HG02884 (cell line): Measurements from ENCODE around the gene ISM1.

Source experiments
- ATAC-seq: cut with Tn5 transposase; IDR thresholded peaks from one replicate; pipeline ENCODE4 v1.9.1; 2021; ENCODE audit warnings: mild to moderate bottlenecking, moderate library complexity; ENCODE audit not compliant: unreplicated experiment

The ISM1 gene

GRCh38 chr20:13278812-13279570 lies 57.9 kb downstream of the ISM1 start:
- ATAC-seq = no peak

- no peak for ATAC-seq
These were observed 59.7 kb downstream of the ISM1 start for GRCh38 chr20:13280609-13281324.

GRCh38 chr20:13283869-13284829 lies 63.1 kb downstream of the ISM1 start:
- no peak for ATAC-seq

- no peak for ATAC-seq
These were observed 63.8 kb downstream of the ISM1 start for GRCh38 chr20:13284830-13285229.

GRCh38 chr20:13285408-13285807 lies 64.3 kb downstream of the ISM1 start:
- ATAC-seq = no peak

- no peak for ATAC-seq
These were observed 65.0 kb downstream of the ISM1 start for GRCh38 chr20:13286052-13286451.

- no peak for ATAC-seq
These were observed 65.5 kb downstream of the ISM1 start for GRCh38 chr20:13286607-13287006.

- ATAC-seq = no peak
These were observed 67.3 kb downstream of the ISM1 start for GRCh38 chr20:13288357-13288756.

GRCh38 chr20:13289031-13289430 lies 68.0 kb downstream of the ISM1 start:
- ATAC-seq = no peak

- no peak for ATAC-seq
These were observed 69.7 kb downstream of the ISM1 start for GRCh38 chr20:13290724-13291123.

- no peak for ATAC-seq
These were observed 70.1 kb downstream of the ISM1 start for GRCh38 chr20:13291157-13291556.

GRCh38 chr20:13292201-13292885 lies 71.3 kb downstream of the ISM1 start:
- no peak for ATAC-seq

GRCh38 chr20:13294522-13294921 lies 73.4 kb downstream of the ISM1 start:
- ATAC-seq = peak; percentile 55

GRCh38 chr20:13295637-13296036 lies 74.6 kb downstream of the ISM1 start:
- ATAC-seq = no peak

- no peak for ATAC-seq
These were observed 75.0 kb downstream of the ISM1 start for GRCh38 chr20:13296070-13296469.

GRCh38 chr20:13297147-13297899 lies 76.2 kb downstream of the ISM1 start:
- no peak for ATAC-seq

- no peak for ATAC-seq
These were observed 77.8 kb downstream of the ISM1 start for GRCh38 chr20:13298692-13299373.

GRCh38 chr20:13299401-13299800 lies 78.3 kb downstream of the ISM1 start:
- no peak for ATAC-seq

GRCh38 chr20:13301596-13301995 lies 80.5 kb downstream of the ISM1 start:
- ATAC-seq = no peak
